Measurements from ENCODE around the gene PARP9.

DNA sequence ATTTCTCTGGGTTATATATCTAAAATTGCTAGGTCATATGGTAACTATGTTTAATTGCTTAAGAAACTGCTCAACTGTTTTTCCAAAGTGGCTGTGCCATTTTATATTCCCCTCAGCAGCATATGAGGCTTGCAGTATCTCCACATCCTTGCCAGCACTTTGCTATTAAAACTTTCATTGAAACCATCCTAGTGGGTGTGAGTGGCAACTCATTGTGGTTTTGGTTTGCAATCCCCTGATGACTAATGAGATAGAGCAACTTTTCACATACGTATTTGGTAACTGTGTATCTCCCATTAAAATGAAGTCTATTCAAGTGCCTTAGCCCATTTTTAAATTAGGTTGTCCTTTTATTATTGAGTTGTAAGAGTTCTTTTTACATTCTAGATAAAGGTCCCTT lies 66.7 kb downstream of the PARP9 start:
- TF ChIP-seq EP300 (IDR thresholded peaks at IDR 0.05), result no peak
- no peak for TF ChIP-seq POLR2A (IDR thresholded peaks at IDR 0.05)
- TF ChIP-seq, protein P1, sequence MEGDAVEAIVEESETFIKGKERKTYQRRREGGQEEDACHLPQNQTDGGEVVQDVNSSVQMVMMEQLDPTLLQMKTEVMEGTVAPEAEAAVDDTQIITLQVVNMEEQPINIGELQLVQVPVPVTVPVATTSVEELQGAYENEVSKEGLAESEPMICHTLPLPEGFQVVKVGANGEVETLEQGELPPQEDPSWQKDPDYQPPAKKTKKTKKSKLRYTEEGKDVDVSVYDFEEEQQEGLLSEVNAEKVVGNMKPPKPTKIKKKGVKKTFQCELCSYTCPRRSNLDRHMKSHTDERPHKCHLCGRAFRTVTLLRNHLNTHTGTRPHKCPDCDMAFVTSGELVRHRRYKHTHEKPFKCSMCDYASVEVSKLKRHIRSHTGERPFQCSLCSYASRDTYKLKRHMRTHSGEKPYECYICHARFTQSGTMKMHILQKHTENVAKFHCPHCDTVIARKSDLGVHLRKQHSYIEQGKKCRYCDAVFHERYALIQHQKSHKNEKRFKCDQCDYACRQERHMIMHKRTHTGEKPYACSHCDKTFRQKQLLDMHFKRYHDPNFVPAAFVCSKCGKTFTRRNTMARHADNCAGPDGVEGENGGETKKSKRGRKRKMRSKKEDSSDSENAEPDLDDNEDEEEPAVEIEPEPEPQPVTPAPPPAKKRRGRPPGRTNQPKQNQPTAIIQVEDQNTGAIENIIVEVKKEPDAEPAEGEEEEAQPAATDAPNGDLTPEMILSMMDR (IDR thresholded peaks at IDR 0.05), result no peak
- no peak for TF ChIP-seq POLR2AphosphoS5 (IDR thresholded peaks at IDR 0.05)

All from suprapubic skin (tissue), 4 donors.